Stimulated activated CD8-positive, alpha-beta memory T cell treated with anti-CD3 and anti-CD28 coated beads, Interleukin-2, amount 100 ng/mL, for 48 hours (primary cell): ENCODE results near the gene HAO1.

ENCODE experiments used
- DNase-seq, 2 donors: peaks; one replicate each; pipeline ENCODE4 v3.0.0-alpha.2; 2020; ENCODE audit warnings: low read depth in 2 of 2

HAO1 gene

DNA sequence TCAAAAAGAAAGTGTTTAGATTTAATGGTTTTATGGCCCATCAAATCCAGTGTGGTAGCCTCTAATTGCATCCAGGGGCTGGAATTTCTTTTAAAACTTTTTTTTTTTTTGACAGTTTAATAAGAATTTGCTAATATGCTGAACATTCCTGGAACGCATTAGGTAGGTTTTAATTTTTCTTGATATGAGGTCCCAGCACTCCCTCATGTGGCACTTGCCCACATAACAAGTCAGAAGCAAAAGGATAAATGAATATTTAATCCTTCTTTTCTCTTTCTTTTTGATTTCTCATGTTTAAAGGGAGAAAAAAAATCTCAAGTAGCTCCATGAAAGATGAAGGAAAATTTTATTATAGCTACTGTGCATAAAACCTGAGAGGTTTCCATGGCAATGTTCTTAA, 13.5 kb downstream of the HAO1 start:
- DNase-seq: no peak

DNA sequence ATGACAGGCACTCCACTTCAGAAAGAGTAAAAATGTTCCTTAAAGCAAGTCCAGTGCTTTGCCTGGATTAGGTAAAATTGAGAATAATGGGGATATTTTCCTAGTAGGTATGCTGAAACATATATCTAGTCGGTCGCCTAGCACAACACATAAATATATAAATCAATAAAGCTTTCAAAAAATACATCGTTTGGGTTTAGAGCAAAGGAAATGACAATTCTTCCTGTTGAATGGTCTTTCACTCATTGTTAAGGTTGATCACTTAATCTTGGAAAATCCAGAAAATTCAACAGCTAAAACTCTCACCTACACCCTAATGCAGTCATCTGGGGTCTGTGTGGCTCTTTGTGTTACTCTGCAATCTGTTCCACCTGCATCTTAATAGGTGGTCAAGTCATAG, 13.9 kb downstream of the HAO1 start:
- no peak for DNase-seq

DNA sequence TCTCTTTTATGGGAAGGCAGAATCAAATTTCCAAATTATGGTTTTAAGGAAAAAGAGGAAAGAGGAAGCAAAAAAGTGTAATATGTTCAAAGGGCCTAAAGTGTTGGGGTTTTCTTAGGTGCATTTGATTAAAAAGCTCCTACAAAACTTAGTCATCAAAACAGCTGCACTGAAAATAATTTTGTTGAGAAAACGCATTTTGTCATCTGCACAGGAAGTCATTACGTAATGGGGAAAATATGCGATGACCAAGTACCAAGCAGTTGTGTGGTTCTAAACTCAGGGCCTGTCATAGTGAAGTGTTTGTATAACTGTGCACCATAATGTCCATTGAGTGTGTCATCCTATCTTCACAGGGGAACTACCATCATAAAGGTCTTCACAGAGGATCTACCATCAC, 15.6 kb downstream of the HAO1 start:
- DNase-seq: no peak

DNA sequence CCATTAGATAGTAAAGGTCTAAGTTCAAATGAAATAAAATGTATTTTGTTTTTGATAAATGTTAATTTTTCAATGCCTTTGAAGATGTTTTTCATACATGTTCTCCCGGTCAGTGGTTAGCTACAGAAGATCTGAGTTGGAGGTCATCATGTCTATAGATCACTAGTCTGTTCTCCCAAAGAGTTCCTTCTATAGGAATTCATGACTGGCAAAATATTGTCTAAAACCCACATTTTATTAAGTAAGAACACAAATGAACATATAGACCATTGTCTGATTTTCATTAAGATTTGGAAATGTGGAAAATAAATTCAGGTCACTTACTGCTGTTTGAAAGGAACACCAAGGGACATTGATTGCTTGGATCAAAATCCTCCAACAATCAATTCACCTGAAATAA, 23.6 kb downstream of the HAO1 start:
- DNase-seq: no peak

DNA sequence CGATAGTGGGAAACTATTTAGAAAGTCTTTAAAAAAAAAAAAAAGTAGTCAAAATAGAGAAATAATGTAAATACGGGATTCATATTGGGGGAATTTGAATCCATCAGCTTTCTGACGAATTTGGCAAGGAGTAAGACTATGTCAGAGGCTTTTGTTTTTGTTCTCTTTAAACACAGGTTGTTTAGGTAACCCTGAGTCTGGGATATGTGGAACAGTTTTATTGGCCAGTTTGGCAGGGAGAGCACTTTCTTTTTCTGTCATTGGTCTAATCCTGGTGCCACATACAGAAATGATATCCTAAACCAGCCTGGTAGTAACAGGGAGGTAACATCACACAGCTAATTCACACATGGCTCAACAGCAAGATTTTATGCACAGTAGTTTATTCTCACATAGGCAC, 27.7 kb downstream of the HAO1 start:
- DNase-seq: no peak

DNA sequence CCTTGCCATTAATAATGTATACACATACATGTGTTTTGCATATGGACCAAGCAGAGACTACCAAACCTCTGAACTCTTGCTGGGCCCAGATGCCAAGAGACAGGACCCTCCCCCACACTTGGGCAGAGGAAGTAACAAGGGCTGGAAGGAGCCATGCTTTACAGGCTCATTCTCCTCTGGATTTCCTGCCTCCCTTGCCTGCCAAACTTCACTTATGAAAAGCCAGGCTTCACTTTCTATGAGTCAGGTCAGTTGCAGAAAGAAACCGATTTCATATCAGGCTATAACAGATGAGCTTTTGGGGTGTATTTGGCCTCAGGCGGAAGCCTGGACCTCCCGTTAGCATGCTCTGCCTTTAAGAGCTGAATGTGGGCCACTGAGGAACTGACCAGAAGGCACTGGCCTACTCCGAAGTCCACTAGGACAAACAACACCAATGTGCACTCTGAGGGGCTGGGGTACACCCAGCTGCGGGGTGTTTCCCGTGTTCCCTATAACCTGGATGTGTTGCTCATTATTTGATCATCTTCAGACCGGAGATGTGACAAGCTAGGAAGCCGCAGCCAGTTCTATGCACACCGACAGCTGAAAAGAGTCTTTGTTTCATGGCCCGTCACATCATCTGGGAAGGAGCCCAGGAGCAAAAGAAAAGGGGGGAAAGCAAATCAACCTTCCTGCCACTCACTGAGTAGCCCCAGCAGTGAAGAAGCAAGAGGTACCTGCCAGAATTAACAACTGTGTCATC, 28.5 kb downstream of the HAO1 start:
- DNase-seq: no peak

DNA sequence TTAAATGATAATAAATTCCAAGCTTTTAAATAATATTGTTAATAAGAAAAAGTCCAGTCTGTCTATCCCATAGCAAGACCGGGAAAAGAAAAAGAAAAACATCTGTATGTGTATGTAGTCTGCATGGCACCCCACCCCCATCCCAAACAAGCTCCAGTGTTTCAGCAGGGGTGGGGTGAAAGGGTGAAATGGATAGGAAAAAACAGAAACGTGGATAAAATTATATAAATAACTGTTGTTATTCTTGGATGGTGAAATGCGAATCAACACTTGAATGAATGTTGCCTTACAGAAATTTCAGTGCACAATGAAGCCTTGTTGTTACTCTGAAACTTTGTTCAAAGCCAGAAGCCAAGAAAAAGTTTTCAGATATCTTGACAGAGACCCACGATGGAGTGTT, 31.4 kb downstream of the HAO1 start:
- no peak for DNase-seq

DNA sequence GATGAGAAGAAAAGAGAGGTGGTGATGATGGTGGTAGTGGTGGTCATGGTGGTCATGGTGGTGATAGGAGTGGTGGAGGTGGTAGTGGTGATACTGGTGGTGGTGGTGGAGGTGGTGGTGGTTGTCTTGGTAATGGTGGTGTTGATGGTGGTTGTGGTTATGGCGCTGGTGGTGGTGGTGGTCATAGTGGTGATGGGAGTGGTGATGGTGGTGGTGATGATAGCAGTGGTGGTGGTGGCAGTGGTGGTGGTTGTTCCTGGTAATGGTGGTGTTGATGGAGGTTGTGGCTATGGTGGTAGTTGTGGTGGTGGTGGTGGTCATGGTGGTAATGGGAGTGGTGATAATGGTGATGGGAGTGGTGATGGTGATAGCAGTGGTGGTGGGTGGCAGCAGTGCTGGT, 36.8 kb downstream of the HAO1 start:
- no peak for DNase-seq

DNA sequence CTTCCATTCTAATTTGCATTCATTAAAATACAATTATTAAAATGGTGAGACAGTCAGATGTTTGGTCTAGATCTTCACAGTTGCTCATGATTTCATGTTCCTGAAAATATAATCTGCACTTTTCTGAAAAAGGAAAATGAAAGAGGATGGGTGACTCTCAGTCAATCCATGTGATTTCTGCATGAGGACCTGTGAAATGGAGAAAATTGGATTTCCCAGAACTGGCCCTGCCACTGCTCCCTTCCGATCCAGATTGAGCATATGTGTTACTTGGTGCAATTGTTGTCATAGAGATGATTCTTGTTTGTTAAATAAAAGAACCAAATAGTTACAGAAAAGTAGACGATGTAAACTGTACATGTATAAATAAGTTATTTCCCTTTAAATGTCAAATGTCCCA, 37.4 kb downstream of the HAO1 start:
- no peak for DNase-seq

DNA sequence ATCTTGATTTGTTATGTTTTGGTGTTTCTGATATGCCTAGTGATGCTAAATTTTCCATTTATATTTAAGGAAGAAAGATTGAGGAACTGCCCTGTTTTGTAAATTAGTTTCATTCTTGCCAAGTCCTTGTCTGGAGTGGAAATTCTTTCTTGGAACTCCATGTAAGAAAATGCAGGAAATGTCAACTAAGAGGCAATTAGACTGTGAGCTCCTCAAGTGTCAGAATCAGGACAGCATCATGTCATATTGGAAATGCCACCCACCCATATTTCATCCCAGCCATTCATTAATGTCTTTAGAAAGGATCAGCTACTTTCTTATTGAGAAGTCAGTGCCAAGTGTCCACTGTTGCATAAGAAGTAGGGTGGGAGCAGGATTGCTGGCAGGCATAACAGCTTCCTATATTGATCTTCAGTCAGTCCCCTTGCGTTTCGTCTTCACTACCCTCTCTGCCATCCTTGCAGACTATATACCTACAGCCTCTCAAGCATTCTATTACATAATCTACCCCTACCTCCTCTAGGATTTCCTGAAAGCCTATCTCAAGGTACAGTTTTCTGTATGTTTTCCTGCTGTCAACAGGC, 42.4 kb downstream of the HAO1 start:
- no peak for DNase-seq

DNA sequence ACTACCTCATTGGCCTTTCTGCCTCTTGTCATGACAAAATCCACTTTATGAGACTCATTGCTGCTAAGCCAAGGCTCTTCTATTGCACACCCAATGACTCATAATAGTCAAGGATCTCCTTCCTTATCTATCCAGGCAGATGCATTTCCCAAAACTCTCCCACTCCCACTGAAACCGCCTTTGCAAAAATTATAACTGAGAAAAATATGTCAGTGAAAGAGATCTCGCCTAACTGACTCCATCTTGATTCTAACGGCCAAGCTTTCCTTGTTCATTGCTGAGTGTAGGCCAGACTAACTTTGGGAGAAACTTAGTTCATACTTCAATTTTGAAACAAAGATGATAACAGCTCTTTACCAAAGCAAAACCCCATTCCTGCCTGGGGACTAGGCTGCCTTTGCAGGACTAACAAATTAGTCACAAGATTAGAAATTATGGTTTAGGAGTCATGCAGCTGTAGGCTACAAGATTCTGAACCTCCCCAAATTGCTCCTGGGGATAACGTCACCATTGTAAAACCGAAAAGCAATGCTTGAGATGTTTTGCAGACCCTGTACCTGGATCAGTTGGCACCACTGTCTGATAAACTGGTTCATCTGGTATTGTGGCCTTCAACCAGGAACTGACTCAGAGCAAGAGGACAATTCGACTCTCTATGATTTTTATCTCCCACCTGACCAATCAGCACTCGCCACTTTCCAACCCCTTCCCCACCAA, 47.1 kb downstream of the HAO1 start:
- no peak for DNase-seq

DNA sequence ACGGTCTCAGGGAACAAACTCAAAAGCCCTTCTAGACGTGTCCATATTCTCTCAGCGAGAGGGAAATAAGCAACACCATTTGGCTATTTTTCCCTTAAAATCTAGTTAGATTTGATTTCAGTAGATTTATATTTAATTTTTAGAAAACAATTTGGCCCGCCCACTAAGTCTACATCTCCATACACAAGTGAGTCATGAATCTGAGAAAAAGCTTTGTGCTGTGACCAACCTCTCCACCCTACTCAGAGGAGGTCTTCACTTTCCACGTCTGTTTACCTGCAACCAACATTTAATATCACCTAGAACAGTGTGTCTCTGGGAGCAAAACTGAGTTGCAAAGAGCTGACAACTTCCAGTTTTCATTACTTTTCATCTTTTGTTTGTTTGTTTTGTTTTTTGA, 48.6 kb downstream of the HAO1 start:
- no peak for DNase-seq

DNA sequence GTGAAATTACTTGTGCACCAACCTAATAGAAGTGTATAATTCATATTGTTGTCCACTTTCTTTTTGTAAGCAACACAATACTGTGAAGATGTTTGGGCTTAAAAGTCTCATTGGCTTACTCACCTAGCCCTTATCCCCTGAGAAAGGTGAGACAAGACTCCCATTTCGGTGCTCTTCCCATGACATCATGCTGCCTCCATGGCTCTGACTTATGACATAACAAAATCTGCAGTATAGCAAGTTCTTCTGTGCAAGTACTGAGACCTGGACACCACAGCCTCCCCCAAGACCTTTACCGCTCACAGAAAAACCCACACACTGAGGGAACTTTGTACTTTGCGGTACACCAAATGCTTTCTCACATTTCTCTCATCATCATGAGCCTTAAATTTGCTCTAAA, 50.5 kb downstream of the HAO1 start:
- DNase-seq: no peak

DNA sequence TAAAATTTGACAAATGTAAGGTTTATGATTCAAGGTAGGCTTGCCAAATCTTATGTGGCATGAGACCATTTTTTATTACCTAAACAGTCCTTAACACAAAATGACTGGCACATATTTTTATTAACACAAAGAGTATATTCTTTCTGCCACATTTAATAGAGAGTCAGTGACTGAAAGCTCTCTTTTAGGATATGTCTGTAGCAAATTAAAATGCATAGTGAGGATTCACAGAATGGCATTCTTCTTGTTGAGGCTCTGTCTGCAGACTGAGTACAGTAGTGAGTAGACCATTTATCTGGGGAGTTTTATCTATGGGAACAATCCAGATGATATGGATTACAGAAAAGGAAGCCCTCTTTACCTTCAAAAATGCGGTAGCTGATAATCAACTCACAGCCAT, 56.5 kb downstream of the HAO1 start:
- DNase-seq: no peak

DNA sequence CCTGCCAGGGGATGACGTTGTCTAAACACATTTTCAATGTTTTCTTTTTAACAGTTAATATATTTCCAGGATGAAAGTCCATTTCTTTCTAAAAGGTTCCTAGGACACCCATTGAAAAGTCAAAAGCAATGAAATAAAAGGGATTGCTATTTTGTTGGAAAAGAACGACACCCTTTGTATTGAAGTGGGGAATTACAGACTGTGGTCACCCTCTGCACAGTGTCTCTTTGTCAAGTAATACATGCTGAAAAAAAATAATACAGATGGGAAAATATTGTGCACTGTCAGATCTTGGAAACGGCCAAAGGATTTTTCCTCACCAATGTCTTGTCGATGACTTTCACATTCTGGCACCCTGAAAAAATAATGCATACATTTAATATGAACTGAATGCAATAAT, 56.9 kb downstream of the HAO1 start:
- DNase-seq: no peak

DNA sequence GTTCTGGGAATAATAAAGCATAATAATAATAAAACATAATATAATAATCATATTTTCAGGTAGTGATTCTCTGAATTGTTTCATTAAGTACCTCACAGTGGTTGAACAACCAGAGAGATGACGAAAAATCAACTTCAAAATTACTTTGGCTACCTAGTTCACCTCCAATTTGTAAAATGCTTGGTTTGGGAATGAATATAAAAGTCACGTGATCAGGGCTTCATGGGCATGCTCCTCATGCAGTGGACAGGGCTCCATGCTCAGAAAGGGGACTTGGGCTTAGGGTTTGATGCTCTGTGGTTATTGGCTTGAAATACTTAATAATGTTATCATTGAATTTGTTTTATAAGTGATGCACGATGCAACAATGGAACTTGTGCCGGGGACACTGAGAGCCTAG, 58.2 kb downstream of the HAO1 start:
- no peak for DNase-seq

DNA sequence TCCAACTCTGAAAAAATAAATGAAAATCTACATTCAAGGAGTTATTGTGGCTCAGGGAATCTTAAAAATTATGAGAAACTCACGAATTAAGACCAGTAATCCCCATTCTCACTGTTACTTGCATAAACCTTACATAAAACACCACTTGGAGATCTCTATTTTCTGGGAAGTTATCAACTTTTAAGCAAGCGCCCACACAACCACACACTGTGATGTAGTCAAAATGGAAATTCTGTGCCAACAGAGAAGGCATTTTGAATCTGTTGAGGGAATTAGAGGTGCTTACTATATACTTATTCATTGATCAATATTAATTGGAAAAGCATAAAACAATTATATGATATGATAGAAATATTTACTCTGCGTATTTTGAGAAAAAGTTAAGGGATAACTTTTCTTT, 58.7 kb downstream of the HAO1 start:
- DNase-seq: no peak

DNA sequence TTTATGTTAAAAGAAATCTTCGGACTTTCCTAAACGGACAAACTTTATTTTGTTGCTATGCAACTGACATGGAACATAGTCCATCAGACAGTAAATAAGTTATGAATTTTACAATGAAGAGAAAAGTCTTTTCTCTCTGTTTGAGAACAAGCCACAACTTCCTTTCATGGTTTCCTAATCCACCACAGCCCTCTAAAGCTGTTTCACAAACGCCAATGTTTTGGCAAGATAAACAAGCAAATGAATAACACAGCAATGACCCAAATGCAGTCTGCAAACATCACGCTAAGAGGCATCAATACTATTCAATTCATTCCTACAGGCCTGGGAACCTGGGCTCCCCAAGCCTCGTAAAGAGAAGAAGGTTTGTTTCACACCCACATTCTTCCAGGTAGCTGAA, 60.4 kb downstream of the HAO1 start:
- no peak for DNase-seq

DNA sequence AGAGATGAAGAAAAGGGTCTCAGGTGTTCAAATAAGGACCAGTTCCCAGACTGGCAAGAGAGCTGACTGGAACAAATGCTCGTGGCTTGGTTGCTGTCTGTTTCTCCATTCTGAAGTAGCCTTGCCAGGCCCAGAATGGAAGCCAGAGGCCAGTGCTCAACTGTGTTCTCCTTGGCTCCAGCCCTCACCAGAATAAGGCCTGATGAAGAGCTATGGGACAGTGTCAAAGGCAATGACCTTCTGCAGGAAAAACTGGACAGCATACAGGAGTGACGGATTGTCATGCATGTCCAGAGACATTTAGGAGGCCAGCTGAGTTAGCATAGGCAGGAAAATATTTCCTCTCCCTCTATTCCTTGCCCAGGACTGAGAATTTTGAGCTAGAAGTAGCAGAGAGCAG, 72.2 kb downstream of the HAO1 start:
- no peak for DNase-seq

DNA sequence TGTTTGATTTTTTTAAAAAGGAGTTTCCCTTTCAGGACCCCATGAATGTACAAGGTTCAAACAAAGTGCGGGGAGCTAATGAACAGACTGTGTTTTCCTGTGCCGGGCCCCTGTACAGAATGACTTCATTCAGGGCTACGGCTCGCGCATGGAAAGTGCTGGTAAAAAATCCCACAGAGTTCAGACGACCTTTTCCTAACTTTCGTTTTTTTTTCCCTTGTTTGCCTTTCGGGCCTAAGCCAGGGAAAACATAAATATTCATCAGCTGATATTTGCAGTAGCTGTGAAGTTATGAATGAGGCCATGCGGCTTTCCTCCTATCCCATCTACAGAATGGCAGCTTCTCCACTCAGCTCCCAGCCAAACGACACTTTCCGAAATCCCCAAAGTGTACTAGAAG, 74.0 kb downstream of the HAO1 start:
- DNase-seq: no peak

DNA sequence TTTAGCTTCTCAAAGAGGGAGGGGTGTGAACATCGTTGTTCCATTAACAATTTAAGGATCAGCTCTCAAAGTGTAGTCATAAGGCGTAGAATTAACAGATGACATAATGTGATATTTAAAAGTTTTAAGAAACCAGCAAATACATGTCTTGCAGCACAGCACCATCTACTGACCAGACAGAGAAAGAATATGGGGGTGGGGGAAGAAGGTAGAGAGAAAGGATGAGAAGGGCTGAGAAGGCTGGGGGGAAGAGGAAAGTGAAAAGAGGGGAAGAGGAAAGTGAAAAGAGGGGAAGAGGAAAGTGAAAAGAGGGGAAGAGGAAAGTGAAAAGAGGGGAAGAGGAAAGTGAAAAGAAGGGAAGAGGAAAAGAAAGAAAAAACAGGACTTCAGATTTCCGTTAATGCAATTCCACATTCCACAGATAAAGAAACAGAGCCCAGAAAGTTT, 80.9 kb downstream of the HAO1 start:
- DNase-seq: no peak

DNA sequence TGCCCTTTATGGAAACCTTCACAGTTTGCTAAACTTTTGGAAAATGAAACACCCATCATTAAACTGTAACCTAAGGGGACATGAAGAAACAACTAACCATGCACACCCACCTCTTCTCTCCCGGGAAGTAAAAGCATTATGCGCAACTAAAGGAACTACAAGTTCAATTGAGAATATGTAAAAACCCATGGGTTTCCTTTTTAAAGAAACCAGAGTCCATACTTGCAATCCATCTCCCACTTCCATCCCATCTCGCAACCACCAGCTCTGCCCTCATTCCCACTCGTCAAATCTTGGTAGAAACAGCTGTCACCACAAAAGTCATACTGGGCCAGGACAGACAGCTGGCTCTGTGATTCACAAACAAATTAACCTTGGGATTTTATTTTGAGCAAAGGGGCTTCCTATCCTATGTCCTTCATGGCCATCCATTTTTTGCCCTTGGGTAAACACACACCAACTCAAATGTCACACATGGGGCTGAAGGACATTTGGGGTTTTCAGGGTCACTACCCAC, 81.5 kb downstream of the HAO1 start:
- DNase-seq: no peak

DNA sequence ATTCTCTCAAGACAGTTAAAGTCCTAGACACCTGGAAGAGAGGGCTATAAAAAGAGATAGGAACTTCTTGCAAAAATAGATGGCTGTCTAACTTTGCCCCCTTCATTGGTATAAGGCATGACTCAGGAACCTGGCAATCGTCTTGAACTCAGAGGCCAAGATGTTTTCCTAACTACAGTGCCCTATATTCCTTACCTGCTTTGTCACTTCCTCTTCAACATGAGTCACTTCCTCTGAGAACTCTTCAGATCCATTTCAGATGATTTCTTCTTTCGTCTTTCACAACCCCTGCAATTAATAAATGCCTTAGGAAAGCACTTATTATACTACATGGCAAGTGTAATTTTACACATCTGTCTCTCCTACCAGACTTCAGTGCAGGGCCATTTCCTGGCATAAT, 83.5 kb downstream of the HAO1 start:
- DNase-seq: no peak
